Esophagus squamous epithelium (tissue), 5 donors: ENCODE results near the gene ARHGEF2. TPM values are rescaled to one million over a fixed set of nuclear protein-coding genes. Genes with fewer than 3 reads are reported as not detected.

Source experiments
- DNase-seq: peaks from one replicate; lab custom pipeline; 2025; lab: John Stamatoyannopoulos, UW
- H3K27ac ChIP-seq, 4 donors: fragments of 200-600 bp; sonication (generic); one replicate each; pipeline ENCODE4 v1.5.1; 2016 to 2019; ENCODE audit warnings: mild to moderate bottlenecking in 1 of 4
- H3K27me3 ChIP-seq, 4 donors: fragments of 200-600 bp; sonication (generic); 1 replicate in 3 of 4; 2 replicates in 1 of 4; pipeline versions ENCODE4 v1.5.1 to v1.6.0; 2017 to 2021; ENCODE audit warnings: antibody characterized with exemption in 1 of 4
- H3K36me3 ChIP-seq, 3 donors: fragments of 200-600 bp; sonication (generic); one replicate each; pipeline ENCODE4 v1.5.1; 2016 to 2019
- H3K4me1 ChIP-seq, 3 donors: fragments of 200-600 bp; sonication (generic); one replicate each; pipeline ENCODE4 v1.5.1; 2017 to 2019
- H3K4me3 ChIP-seq, 4 donors: fragments of 200-600 bp; sonication (generic); 1 replicate in 3 of 4; 2 replicates in 1 of 4; pipeline ENCODE4 v1.5.1; 2016 to 2019; ENCODE audit warnings: mild to moderate bottlenecking in 2 of 4, moderate library complexity in 1 of 4
- H3K9me3 ChIP-seq, 3 donors: fragments of 200-600 bp; sonication (generic); one replicate each; pipeline ENCODE4 v1.5.1; 2016 to 2019
- CTCF ChIP-seq, 6 experiments: fragments of 450-650 bp in 4 of 6; fragments of 200-600 bp in 2 of 6; sonication (generic) in 2 of 6; IDR thresholded peaks; one replicate each; pipeline ENCODE4 v1.5.1; 2016 to 2019; ENCODE audit warnings: antibody characterized with exemption in 6 of 6, mild to moderate bottlenecking in 4 of 6, moderate library complexity in 4 of 6
- POLR2A ChIP-seq, 4 donors: fragments of 450-650 bp; IDR thresholded peaks; one replicate each; pipeline ENCODE4 v1.6.1; 2017; ENCODE audit warnings: antibody characterized with exemption in 4 of 4, mild to moderate bottlenecking in 4 of 4, moderate library complexity in 3 of 4
- WGBS, 2 donors: methylation state at CpG; one replicate each; pipeline ENCODE4 v1.1.5; 2018; 5-methylcytosine and 5-hydroxymethylcytosine counted together
- intact Hi-C: fragments of 100-400 bp; cut with DNase I; formaldehyde crosslinking; loops from one replicate; pipeline ENCODE4 v1.15.0; 2022
- total RNA-seq, 4 donors: library from RNA; depleted of rRNA; stranded (reverse); fragments of >200 nt; gene quantifications; one replicate each; pipeline ENCODE4 v1.1.0, GENCODE V29; 2016
- donor health status: DM: yes; HTN: yes; CAD: no.

ARHGEF2 gene
- total RNA-seq, 4 donors from 2014 or later = 22.6 to 38.3 (median 27.5) TPM

- intact Hi-C loops = no loop called here
- Histone ChIP-seq H3K36me3 (no peaks in the 10 kb centered on the region), H3K27me3 (no peaks in the 10 kb centered on the region), H3K9me3 (no peaks in the 10 kb centered on the region), H3K27ac (peak overlapping the region in 3 of 4 donors; percentile 96 to 98 (median 97)), H3K4me1 (peaks cover 42 to 71% (median 45%) of the 10 kb centered on the region in 3 donors), H3K4me3 (no peak overlapping the region)
- 66 to 77% methylated on average over 3 to 6 of the region's 7 CpGs for WGBS, 2 donors
- DNase-seq = no peak
- TF ChIP-seq CTCF (IDR thresholded peaks at IDR 0.05) = no peak
- TF ChIP-seq POLR2A (IDR thresholded peaks at IDR 0.05) = no peak
These were observed 6.0 kb upstream of the ARHGEF2 start for GRCh38 chr1:155984341-155984740.

GRCh38 chr1:155983191-155984024, 5.1 kb upstream of the ARHGEF2 start:
- no peaks in the 10 kb centered on the region for H3K27me3 ChIP-seq
- peak overlapping the region in 2 of 4 donors; percentile 18 to 24 for H3K4me3 ChIP-seq
- TF ChIP-seq POLR2A (IDR thresholded peaks at IDR 0.05) (peak in 1 of 4 donors; percentile 22), CTCF (IDR thresholded peaks at IDR 0.05) (no peak)
- intact Hi-C loops = no loop called here
- WGBS, 2 donors = 33% methylated on average over 4 of the region's 4 CpGs; no CpG with 5 or more reads in 1 of the 2 donors
- no peaks in the 10 kb centered on the region for H3K36me3 ChIP-seq
- H3K27ac ChIP-seq = peak overlapping the region; percentile 54 to 98 (median 96)
- no peaks in the 10 kb centered on the region for H3K9me3 ChIP-seq
- peaks cover 45 to 70% (median 48%) of the 10 kb centered on the region in 3 donors for H3K4me1 ChIP-seq
- DNase-seq = no peak

- Histone ChIP-seq H3K9me3 (no peaks in the 10 kb centered on the region), H3K36me3 (no peaks in the 10 kb centered on the region), H3K4me3 (peak overlapping the region in 1 of 4 donors; percentile 24), H3K27ac (peak overlapping the region; percentile 90 to 98 (median 96)), H3K27me3 (no peaks in the 10 kb centered on the region), H3K4me1 (peaks cover 48 to 76% (median 50%) of the 10 kb centered on the region in 3 donors)
- TF ChIP-seq POLR2A (IDR thresholded peaks at IDR 0.05) (no peak), CTCF (IDR thresholded peaks at IDR 0.05) (no peak)
- no peak for DNase-seq
- intact Hi-C loops = no loop called here
- 54 to 60% methylated on average over 7 of the region's 7 CpGs for WGBS, 2 donors
These were observed 3.8 kb upstream of the ARHGEF2 start for GRCh38 chr1:155982106-155982505.

GRCh38 chr1:155981266-155982088, 3.1 kb upstream of the ARHGEF2 start:
- no peak for DNase-seq
- H3K27me3 ChIP-seq = no peaks in the 10 kb centered on the region
- H3K36me3 ChIP-seq = no peaks in the 10 kb centered on the region
- 44 to 68% methylated on average over 5 of the region's 6 CpGs for WGBS, 2 donors
- no peak for TF ChIP-seq POLR2A (IDR thresholded peaks at IDR 0.05)
- TF ChIP-seq CTCF (IDR thresholded peaks at IDR 0.05) = no peak
- H3K4me1 ChIP-seq = peaks cover 52 to 82% (median 56%) of the 10 kb centered on the region in 3 donors
- H3K27ac ChIP-seq = peak overlapping the region; percentile 90 to 98 (median 96)
- no peaks in the 10 kb centered on the region for H3K9me3 ChIP-seq
- H3K4me3 ChIP-seq = peak overlapping the region in 1 of 4 donors; percentile 24
- intact Hi-C loops = no loop called here
